ENCODE measurements around the gene IRF8. TPM values are rescaled to one million over a fixed set of nuclear protein-coding genes. Genes with fewer than 3 reads are reported as not detected.

Gene IRF8
- total and polyA plus RNA-seq, 2 of the 4 experiments (the other 2 are of a cell fraction) = not detected

DNA sequence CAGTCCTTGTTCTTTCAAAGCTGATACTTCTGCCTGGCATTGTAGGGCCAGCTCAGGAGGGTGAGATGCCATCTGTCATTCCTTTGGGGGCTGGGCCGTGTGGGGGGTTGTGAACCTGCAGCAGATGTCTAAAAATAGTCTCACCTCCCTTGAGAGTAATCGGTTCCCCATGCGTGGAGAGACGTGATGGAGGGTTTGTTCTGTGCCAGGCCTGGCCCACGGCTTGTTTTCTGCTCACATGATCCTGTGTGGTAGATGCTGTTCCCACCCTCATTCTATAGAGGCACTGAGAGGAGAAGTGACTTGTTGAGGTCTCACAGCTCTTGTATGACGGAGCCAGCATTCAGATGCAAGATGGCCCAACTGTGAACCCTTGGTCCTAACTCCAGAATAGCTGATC is 4.6 kb downstream of the IRF8 start:
- no TSS peak for BruUV-seq (replicated peaks)
- Histone ChIP-seq H4K5ac (ENCODE audit: low read depth, low read length) (no peak overlapping the region), H3K9me1 (ENCODE audit: insufficient read depth, low read length) (no peaks in the 10 kb centered on the region), H2BK120ac (ENCODE audit: low read depth, low read length) (no peak overlapping the region), H4K20me1 (ENCODE audit: insufficient read depth, low read length) (no peaks in the 10 kb centered on the region), H2BK20ac (ENCODE audit: low read depth, low read length) (no peak overlapping the region), H3K27ac (ENCODE audit: insufficient read depth, low read length) (no peak overlapping the region), H2AK5ac (ENCODE audit: low read depth, low read length) (no peak overlapping the region), H3K4me3 (ENCODE audit: insufficient read depth, low read depth, low read length) (no peak overlapping the region), H2AFZ (replicated peaks; ENCODE audit: low read length, poor library complexity) (no peak overlapping the region), H3K27me3 (ENCODE audit: control insufficient read depth, insufficient read depth, low read length) (peaks cover 79% of the 10 kb centered on the region), H3K23ac (ENCODE audit: low read depth, low read length) (no peak overlapping the region), H3K4ac (ENCODE audit: low read depth, low read length) (no peak overlapping the region), H3K4me2 (ENCODE audit: low read depth, low read length) (no peak overlapping the region), H3K79me1 (ENCODE audit: low read depth in 1 of 2, low read length in 2 of 2) (no peaks in the 10 kb centered on the region), H3K9me3 (ENCODE audit: control insufficient read depth, insufficient read depth, low read length) (peaks cover 13% of the 10 kb centered on the region), H2BK15ac (ENCODE audit: low read depth, low read length) (no peak overlapping the region), H4K91ac (ENCODE audit: insufficient read depth, low read depth, low read length) (no peak overlapping the region), H3K9ac (ENCODE audit: low read depth, low read length) (no peak overlapping the region), H3K4me1 (ENCODE audit: control insufficient read depth, insufficient read depth, low read length) (no peaks in the 10 kb centered on the region; the same call in 1 of the 2 replicates), H2BK5ac (ENCODE audit: low read depth, low read length, poor library complexity, severe bottlenecking) (no peak overlapping the region), H3K14ac (replicated peaks; ENCODE audit: low read depth, low read length) (no peak overlapping the region), H2AK9ac (replicated peaks; ENCODE audit: low read depth, low read length, poor library complexity) (no peak overlapping the region), H4K8ac (ENCODE audit: low read depth in 2 of 2, low read length in 2 of 2) (no peak overlapping the region), H3K56ac (ENCODE audit: extremely low read depth, insufficient read depth, low read length) (no peak overlapping the region), H3K18ac (ENCODE audit: low read depth, low read length) (no peak overlapping the region), H3K36me3 (ENCODE audit: control insufficient read depth, insufficient read depth, low read length) (no peaks in the 10 kb centered on the region)
- no CpG with 5 or more reads among the region's 6 CpGs for WGBS, 2 experiments (ENCODE audit: extremely low coverage in 2 of 2, insufficient read length in 1 of 2)
- ChIA-PET CTCF (no interaction called here), POLR2A (ENCODE audit: unreplicated experiment) (no interaction called here)
- dilution Hi-C loops (cut with HindIII; ENCODE audit: low sequenced_read_pairs, unreplicated experiment) = no loop called here
- in situ Hi-C loops (cut with MboI; ENCODE audit: low sequenced_read_pairs) = no loop called here
- intact Hi-C loops (cut with micrococcal nuclease) = no loop called here
- TF ChIP-seq, protein P1, sequence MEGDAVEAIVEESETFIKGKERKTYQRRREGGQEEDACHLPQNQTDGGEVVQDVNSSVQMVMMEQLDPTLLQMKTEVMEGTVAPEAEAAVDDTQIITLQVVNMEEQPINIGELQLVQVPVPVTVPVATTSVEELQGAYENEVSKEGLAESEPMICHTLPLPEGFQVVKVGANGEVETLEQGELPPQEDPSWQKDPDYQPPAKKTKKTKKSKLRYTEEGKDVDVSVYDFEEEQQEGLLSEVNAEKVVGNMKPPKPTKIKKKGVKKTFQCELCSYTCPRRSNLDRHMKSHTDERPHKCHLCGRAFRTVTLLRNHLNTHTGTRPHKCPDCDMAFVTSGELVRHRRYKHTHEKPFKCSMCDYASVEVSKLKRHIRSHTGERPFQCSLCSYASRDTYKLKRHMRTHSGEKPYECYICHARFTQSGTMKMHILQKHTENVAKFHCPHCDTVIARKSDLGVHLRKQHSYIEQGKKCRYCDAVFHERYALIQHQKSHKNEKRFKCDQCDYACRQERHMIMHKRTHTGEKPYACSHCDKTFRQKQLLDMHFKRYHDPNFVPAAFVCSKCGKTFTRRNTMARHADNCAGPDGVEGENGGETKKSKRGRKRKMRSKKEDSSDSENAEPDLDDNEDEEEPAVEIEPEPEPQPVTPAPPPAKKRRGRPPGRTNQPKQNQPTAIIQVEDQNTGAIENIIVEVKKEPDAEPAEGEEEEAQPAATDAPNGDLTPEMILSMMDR (conservative IDR thresholded peaks at IDR 0.05; ENCODE audit: low read depth, low read length) = no peak
- no peak for TF ChIP-seq SMC3 (IDR thresholded peaks at IDR 0.05; ENCODE audit: low read depth, low read length)
- no peak for TF ChIP-seq CHD1 (IDR thresholded peaks at IDR 0.05; ENCODE audit: low read depth, low read length)
- TF ChIP-seq, protein P2, sequence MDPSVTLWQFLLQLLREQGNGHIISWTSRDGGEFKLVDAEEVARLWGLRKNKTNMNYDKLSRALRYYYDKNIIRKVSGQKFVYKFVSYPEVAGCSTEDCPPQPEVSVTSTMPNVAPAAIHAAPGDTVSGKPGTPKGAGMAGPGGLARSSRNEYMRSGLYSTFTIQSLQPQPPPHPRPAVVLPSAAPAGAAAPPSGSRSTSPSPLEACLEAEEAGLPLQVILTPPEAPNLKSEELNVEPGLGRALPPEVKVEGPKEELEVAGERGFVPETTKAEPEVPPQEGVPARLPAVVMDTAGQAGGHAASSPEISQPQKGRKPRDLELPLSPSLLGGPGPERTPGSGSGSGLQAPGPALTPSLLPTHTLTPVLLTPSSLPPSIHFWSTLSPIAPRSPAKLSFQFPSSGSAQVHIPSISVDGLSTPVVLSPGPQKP (IDR thresholded peaks at IDR 0.05; ENCODE audit: borderline replicate concordance, low read depth, low read length) = no peak
- no peak for ATAC-seq (ENCODE audit: low read depth)
- DNase-seq = no peak
